Body of pancreas (tissue), 4 donors: ENCODE results near the gene TANC1. TPM values are rescaled to one million over a fixed set of nuclear protein-coding genes. Genes with fewer than 3 reads are reported as not detected.

ENCODE experiments used
- ATAC-seq: fragments of 150-250 bp; one replicate; pipeline ENCODE4 v1.9.1; 2016
- DNase-seq, 4 donors: peaks; one replicate each; pipeline ENCODE4 v3.0.0-alpha.2; 2019
- H3K27ac ChIP-seq, 4 donors: fragments of 200-600 bp; sonication (generic); 1 replicate in 3 of 4; 2 replicates in 1 of 4; pipeline versions ENCODE4 v1.5.1 to v1.6.1; 2016 to 2019; ENCODE audit warnings: mild to moderate bottlenecking in 1 of 4, mixed read lengths in 1 of 4, moderate library complexity in 1 of 4
- H3K27me3 ChIP-seq, 2 donors: fragments of 200-600 bp; sonication (generic); one replicate each; pipeline ENCODE4 v1.6.0; 2016; ENCODE audit warnings: mild to moderate bottlenecking in 1 of 2
- H3K36me3 ChIP-seq, 2 donors: fragments of 200-600 bp; sonication (generic); replicated peaks in 1 of 2; 2 replicates each; pipeline ENCODE4 v1.5.1; 2016; ENCODE audit warnings: low read depth in 2 of 2; ENCODE audit not compliant: insufficient read depth in 1 of 2
- H3K4me1 ChIP-seq: fragments of 200-600 bp; sonication (generic); one replicate; pipeline ENCODE4 v1.6.0; 2016
- H3K4me3 ChIP-seq, 2 donors: fragments of 200-600 bp; sonication (generic); 1 replicate in 1 of 2; 2 replicates in 1 of 2; pipeline ENCODE4 v1.5.1; 2016 to 2019
- H3K9me3 ChIP-seq, 3 donors: fragments of 200-600 bp; sonication (generic); 1 replicate in 2 of 3; 2 replicates in 1 of 3; pipeline ENCODE4 v1.5.1; 2016
- CTCF ChIP-seq, 7 experiments: fragments of 450-650 bp in 4 of 7; fragments of 200-600 bp in 3 of 7; sonication (generic) in 3 of 7; IDR thresholded peaks; one replicate each; pipeline ENCODE4 v1.5.1; 2016 to 2019; ENCODE audit warnings: antibody characterized with exemption in 7 of 7
- POLR2A ChIP-seq, 3 donors: fragments of 450-650 bp; IDR thresholded peaks; one replicate each; pipeline ENCODE4 v1.6.1; 2016; ENCODE audit warnings: antibody characterized with exemption in 3 of 3, mild to moderate bottlenecking in 2 of 3
- WGBS, 2 donors: methylation state at CpG; one replicate each; pipeline ENCODE4 v1.1.5; 2017; 5-methylcytosine and 5-hydroxymethylcytosine counted together
- intact Hi-C: fragments of 100-400 bp; cut with DNase I; formaldehyde crosslinking; loops from one replicate; pipeline ENCODE4 v1.15.1; 2023
- total RNA-seq, 2 donors: library from RNA; depleted of rRNA; stranded (reverse); fragments of >200 nt; gene quantifications; one replicate each; pipeline ENCODE4 v1.1.0, GENCODE V29; 2016

Gene TANC1
- total RNA-seq, 2 donors from 2014 or later, result 23.1 to 23.3 TPM

GRCh38 chr2:159131267-159131913 is 162.9 kb downstream of the TANC1 start:
- Histone ChIP-seq H3K27ac (no peak overlapping the region), H3K27me3 (no peaks in the 10 kb centered on the region), H3K4me1 (peaks cover 15% of the 10 kb centered on the region), H3K36me3 (no peaks in the 10 kb centered on the region), H3K9me3 (no peaks in the 10 kb centered on the region), H3K4me3 (no peak overlapping the region)
- DNase-seq (no peak), ATAC-seq (no peak)
- intact Hi-C loops, result no loop called here
- 95 to 96% methylated on average over 7 of the region's 7 CpGs for WGBS, 2 donors
- no peak for TF ChIP-seq CTCF (IDR thresholded peaks at IDR 0.05)
- no peak for TF ChIP-seq POLR2A (IDR thresholded peaks at IDR 0.05)

- ATAC-seq, result peak; percentile 24
These were observed 163.5 kb downstream of the TANC1 start for GRCh38 chr2:159131914-159132281.

GRCh38 chr2:159133797-159134196 is 165.4 kb downstream of the TANC1 start:
- DNase-seq (no peak), ATAC-seq (no peak)
- Histone ChIP-seq H3K4me1 (peaks cover 18% of the 10 kb centered on the region), H3K27me3 (no peaks in the 10 kb centered on the region), H3K36me3 (no peaks in the 10 kb centered on the region), H3K27ac (no peak overlapping the region), H3K4me3 (no peak overlapping the region), H3K9me3 (no peaks in the 10 kb centered on the region)
- peak in 1 of 7 experiments; percentile 18 for TF ChIP-seq CTCF (IDR thresholded peaks at IDR 0.05)
- TF ChIP-seq POLR2A (IDR thresholded peaks at IDR 0.05), result no peak
- 25 to 29% methylated on average over 4 of the region's 4 CpGs for WGBS, 2 donors
- intact Hi-C loops, result no loop called here

More at GRCh38 chr2:159131914-159132281, 163.5 kb downstream of the TANC1 start:
- intact Hi-C loops, result no loop called here
- Histone ChIP-seq H3K36me3 (no peaks in the 10 kb centered on the region), H3K4me1 (peaks cover 11% of the 10 kb centered on the region), H3K27ac (no peak overlapping the region), H3K9me3 (no peaks in the 10 kb centered on the region), H3K27me3 (no peaks in the 10 kb centered on the region), H3K4me3 (no peak overlapping the region)
- TF ChIP-seq CTCF (IDR thresholded peaks at IDR 0.05) (no peak), POLR2A (IDR thresholded peaks at IDR 0.05) (no peak)
- 64 to 73% methylated on average over 4 of the region's 4 CpGs for WGBS, 2 donors
- DNase-seq, result no peak

- H3K4me3 ChIP-seq, result no peak overlapping the region
- intact Hi-C loops, result no loop called here
- TF ChIP-seq POLR2A (IDR thresholded peaks at IDR 0.05) (no peak), CTCF (IDR thresholded peaks at IDR 0.05) (no peak)
- no peaks in the 10 kb centered on the region for H3K27me3 ChIP-seq
- no peak overlapping the region for H3K27ac ChIP-seq
- WGBS, 2 donors, result 93 to 97% methylated on average over 3 of the region's 3 CpGs
- ATAC-seq (no peak), DNase-seq (no peak)
- peaks cover 18% of the 10 kb centered on the region for H3K4me1 ChIP-seq
- no peaks in the 10 kb centered on the region for H3K9me3 ChIP-seq
- no peaks in the 10 kb centered on the region for H3K36me3 ChIP-seq
These were observed 166.5 kb downstream of the TANC1 start for GRCh38 chr2:159134979-159135378.

GRCh38 chr2:159136391-159136790 is 168.0 kb downstream of the TANC1 start:
- Histone ChIP-seq H3K36me3 (no peaks in the 10 kb centered on the region), H3K9me3 (no peaks in the 10 kb centered on the region), H3K27ac (peak overlapping the region in 1 of 4 donors; percentile 31), H3K4me3 (no peak overlapping the region), H3K27me3 (no peaks in the 10 kb centered on the region), H3K4me1 (peaks cover 18% of the 10 kb centered on the region)
- 85 to 91% methylated on average over 3 of the region's 3 CpGs for WGBS, 2 donors
- TF ChIP-seq POLR2A (IDR thresholded peaks at IDR 0.05), result no peak
- TF ChIP-seq CTCF (IDR thresholded peaks at IDR 0.05), result no peak
- intact Hi-C loops, result no loop called here
- no peak for DNase-seq
- ATAC-seq, result no peak
